A549 (cell line): ENCODE data around the gene PHOSPHO2. TPM values are rescaled to one million over a fixed set of nuclear protein-coding genes. Genes with fewer than 3 reads are reported as not detected.

Source experiments
- ATAC-seq, 2 experiments: fragments of 200-7000 bp in 1 of 2; fragments of >200 bp in 1 of 2; cut with Nextera tagmentation in 1 of 2; cut with Tn5 transposase in 1 of 2; 3 replicates each; pipeline versions ENCODE4 v1.8.0 to v1.9.1; 2018 to 2020; ENCODE audit warnings: mild to moderate bottlenecking in 1 of 2, moderate library complexity in 1 of 2
- CTCF ChIA-PET: fragments of 300-600 bp; sonication (Branson Sonifier 250); formaldehyde crosslinking; extraction: SDS; loops from one replicate; lab custom pipeline; 2021; ENCODE audit warnings: antibody characterized with exemption, inconsistent platforms; lab: Yijun Ruan, JAX
- POLR2A ChIA-PET: fragments of 350-600 bp; formaldehyde crosslinking; extraction: SDS; loops from one replicate; lab custom pipeline; 2021; ENCODE audit warnings: antibody characterized with exemption, inconsistent platforms; lab: Yijun Ruan, JAX
- DNase-seq, 2 experiments: peaks; one replicate each; pipeline versions ENCODE4 v3.0.0 to v3.0.0-alpha.2; 2011 to 2016; ENCODE audit warnings: low read depth in 1 of 2, low spot score in 1 of 2
- FAIRE-seq: peaks from 2 replicates; lab custom pipeline; 2011; peaks lifted over from hg19 to GRCh38; lab: Jason Lieb, UNC
- H3K27ac ChIP-seq, 2 experiments: fragments of >200 bp; sonication (Bioruptor Twin); formaldehyde crosslinking; 3 replicates each; pipeline ENCODE4 v1.5.1; 2016 to 2017
- H3K4me1 ChIP-seq: fragments of >200 bp; sonication (Bioruptor Twin); formaldehyde crosslinking; 3 replicates; pipeline ENCODE4 v1.6.1; 2016
- H3K4me2 ChIP-seq: fragments of >200 bp; sonication (Bioruptor Twin); formaldehyde crosslinking; 3 replicates; pipeline ENCODE4 v1.6.1; 2016
- H3K4me3 ChIP-seq: fragments of >200 bp; sonication (Bioruptor Twin); formaldehyde crosslinking; 3 replicates; pipeline ENCODE4 v1.5.1; 2016
- H3K9me3 ChIP-seq: fragments of >200 bp; sonication (Bioruptor Twin); formaldehyde crosslinking; 3 replicates; pipeline ENCODE4 v1.6.1; 2016
- BHLHE40 ChIP-seq: IDR thresholded peaks from 2 replicates; pipeline ENCODE4 v1.6.1; 2012; ENCODE audit warnings: low read depth, low read length, inconsistent platforms
- CBX2 ChIP-seq: fragments of 200-600 bp; sonication (generic); IDR thresholded peaks from 2 replicates; pipeline ENCODE4 v1.6.1; 2016; ENCODE audit warnings: low read depth, mild to moderate bottlenecking, borderline replicate concordance
- CBX8 ChIP-seq: fragments of 200-600 bp; sonication (generic); IDR thresholded peaks from 2 replicates; pipeline ENCODE4 v1.6.1; 2016
- CEBPB ChIP-seq, 2 experiments: fragments of >200 bp in 1 of 2; sonication (Bioruptor Twin) in 1 of 2; formaldehyde crosslinking in 1 of 2; IDR thresholded peaks; 2 replicates each; pipeline ENCODE4 v1.6.1; 2012 to 2016
- ESRRA ChIP-seq: fragments of 150-350 bp; IDR thresholded peaks from 2 replicates; pipeline ENCODE4 v1.6.1; 2014; ENCODE audit warnings: mild to moderate bottlenecking, low read length, borderline replicate concordance
- FOSB ChIP-seq: fragments of 250-450 bp; sonication (Bioruptor Pico); IDR thresholded peaks from 2 replicates; pipeline ENCODE4 v1.5.0; 2020; ENCODE audit warnings: mild to moderate bottlenecking, moderate library complexity
- FOSL2 ChIP-seq, 2 experiments: fragments of 450-650 bp in 1 of 2; fragments of >200 bp in 1 of 2; sonication (Bioruptor Twin) in 1 of 2; formaldehyde crosslinking; IDR thresholded peaks; 2 replicates each; pipeline versions ENCODE4 v1.5.0 to v1.6.1; 2016 to 2020; ENCODE audit warnings: mild to moderate bottlenecking in 1 of 2, moderate library complexity in 1 of 2
- FOXS1 ChIP-seq: fragments of 250-450 bp; sonication (Bioruptor Pico); IDR thresholded peaks from 2 replicates; pipeline ENCODE4 v1.5.0; 2020; ENCODE audit warnings: mild to moderate bottlenecking, moderate library complexity
- HDAC2 ChIP-seq: fragments of 200-600 bp; sonication (generic); IDR thresholded peaks from 2 replicates; pipeline ENCODE4 v1.6.1; 2016
- HEYL ChIP-seq: fragments of 250-450 bp; sonication (Bioruptor Pico); IDR thresholded peaks from 2 replicates; pipeline ENCODE4 v1.8.0; 2021; ENCODE audit warnings: mild to moderate bottlenecking, moderate library complexity
- HOXA7 ChIP-seq: fragments of 250-450 bp; sonication (Bioruptor Pico); IDR thresholded peaks from 2 replicates; pipeline ENCODE4 v1.5.0; 2020; ENCODE audit warnings: mild to moderate bottlenecking, moderate library complexity
- HOXB13 ChIP-seq: fragments of 250-450 bp; sonication (Bioruptor Pico); IDR thresholded peaks from 2 replicates; pipeline ENCODE4 v1.5.0; 2020; ENCODE audit warnings: low read depth, mild to moderate bottlenecking, moderate library complexity
- HOXB5 ChIP-seq: fragments of 250-450 bp; sonication (Bioruptor Pico); IDR thresholded peaks from 2 replicates; pipeline ENCODE4 v1.5.0; 2020; ENCODE audit warnings: mild to moderate bottlenecking, moderate library complexity
- JUNB ChIP-seq: fragments of >200 bp; sonication (Bioruptor Twin); formaldehyde crosslinking; IDR thresholded peaks from 2 replicates; pipeline ENCODE4 v1.6.1; 2016
- KDM5A ChIP-seq: fragments of 200-600 bp; sonication (generic); IDR thresholded peaks from 2 replicates; pipeline ENCODE4 v1.6.1; 2016; ENCODE audit warnings: antibody characterized with exemption, mild to moderate bottlenecking
- NFE2L2 ChIP-seq: fragments of 150-350 bp; conservative IDR thresholded peaks from 2 replicates; pipeline ENCODE4 v1.6.1; 2014; ENCODE audit warnings: low read length
- NR3C1 ChIP-seq: fragments of >200 bp; sonication (Bioruptor Twin); formaldehyde crosslinking; IDR thresholded peaks from 3 replicates; pipeline ENCODE4 v1.6.1; 2017
- PHF8 ChIP-seq: fragments of 200-600 bp; sonication (generic); IDR thresholded peaks from 2 replicates; pipeline ENCODE4 v1.6.1; 2016; ENCODE audit warnings: low read depth, mild to moderate bottlenecking, antibody characterized with exemption, moderate library complexity, borderline replicate concordance
- RAD21 ChIP-seq, 2 experiments: fragments of >200 bp in 1 of 2; sonication (Bioruptor Twin) in 1 of 2; formaldehyde crosslinking in 1 of 2; IDR thresholded peaks in 1 of 2; conservative IDR thresholded peaks in 1 of 2; 2 replicates in 1 of 2; 3 replicates in 1 of 2; pipeline ENCODE4 v1.6.1; 2012 to 2018; ENCODE audit warnings: inconsistent platforms in 1 of 2
- RARB ChIP-seq: fragments of 250-450 bp; sonication (Bioruptor Pico); IDR thresholded peaks from 2 replicates; pipeline ENCODE4 v1.8.0; 2021; ENCODE audit warnings: mild to moderate bottlenecking, moderate library complexity
- RCOR1 ChIP-seq: fragments of 150-350 bp; IDR thresholded peaks from 2 replicates; pipeline ENCODE4 v1.6.1; 2014; ENCODE audit warnings: antibody characterized with exemption, low read length, low read depth
- RFX5 ChIP-seq: fragments of 450-650 bp; IDR thresholded peaks from 2 replicates; pipeline ENCODE4 v1.7.1; 2014; ENCODE audit warnings: antibody characterized with exemption, mild to moderate bottlenecking, moderate library complexity
- TFCP2L1 ChIP-seq: fragments of 250-450 bp; sonication (Bioruptor Pico); IDR thresholded peaks from 2 replicates; pipeline ENCODE4 v1.5.0; 2021; ENCODE audit warnings: mild to moderate bottlenecking
- WGBS: methylation state at CpG from one replicate; pipeline ENCODE4 v1.1.6; 2017; ENCODE audit errors: missing lambda C conversion rate; 5-methylcytosine and 5-hydroxymethylcytosine counted together
- polyA plus RNA-seq, 4 experiments: library from polyadenylated mRNA; depleted of rRNA in 3 of 4; stranded (reverse); fragments of >200 nt; fragmentation: RNase III in 1 of 4; extraction: RNeasy Plus Mini Kit Qiagen cat#74134 plus additional on column Dnase treatment in 1 of 4; gene quantifications; 2 replicates in 3 of 4; 3 replicates in 1 of 4; pipeline ENCODE4 v1.2.3, GENCODE V29; 2011 to 2017
- TF ChIP-seq, protein P1 (sequence below): IDR thresholded peaks from 2 replicates; pipeline ENCODE4 v1.6.1; 2012
- TF ChIP-seq, protein P2 (sequence below): fragments of 450-650 bp; IDR thresholded peaks from 2 replicates; pipeline ENCODE4 v1.6.1; 2014; ENCODE audit warnings: antibody characterized with exemption
- TF ChIP-seq, protein P3 (sequence below): IDR thresholded peaks from 2 replicates; pipeline ENCODE4 v1.6.1; 2012
- TF ChIP-seq, protein P4 (sequence below): fragments of 150-350 bp; IDR thresholded peaks from 2 replicates; pipeline ENCODE4 v1.6.1; 2014; ENCODE audit warnings: low read depth, mild to moderate bottlenecking, low read length
- TF ChIP-seq, protein P5 (sequence below): fragments of >200 bp; sonication (Bioruptor Twin); formaldehyde crosslinking; IDR thresholded peaks from 3 replicates; pipeline ENCODE4 v1.5.1; 2016

The PHOSPHO2 gene
- polyA plus RNA-seq, 2 of the 4 experiments (the other 2 are of a cell fraction) = 3.9 to 5.1 TPM

DNA sequence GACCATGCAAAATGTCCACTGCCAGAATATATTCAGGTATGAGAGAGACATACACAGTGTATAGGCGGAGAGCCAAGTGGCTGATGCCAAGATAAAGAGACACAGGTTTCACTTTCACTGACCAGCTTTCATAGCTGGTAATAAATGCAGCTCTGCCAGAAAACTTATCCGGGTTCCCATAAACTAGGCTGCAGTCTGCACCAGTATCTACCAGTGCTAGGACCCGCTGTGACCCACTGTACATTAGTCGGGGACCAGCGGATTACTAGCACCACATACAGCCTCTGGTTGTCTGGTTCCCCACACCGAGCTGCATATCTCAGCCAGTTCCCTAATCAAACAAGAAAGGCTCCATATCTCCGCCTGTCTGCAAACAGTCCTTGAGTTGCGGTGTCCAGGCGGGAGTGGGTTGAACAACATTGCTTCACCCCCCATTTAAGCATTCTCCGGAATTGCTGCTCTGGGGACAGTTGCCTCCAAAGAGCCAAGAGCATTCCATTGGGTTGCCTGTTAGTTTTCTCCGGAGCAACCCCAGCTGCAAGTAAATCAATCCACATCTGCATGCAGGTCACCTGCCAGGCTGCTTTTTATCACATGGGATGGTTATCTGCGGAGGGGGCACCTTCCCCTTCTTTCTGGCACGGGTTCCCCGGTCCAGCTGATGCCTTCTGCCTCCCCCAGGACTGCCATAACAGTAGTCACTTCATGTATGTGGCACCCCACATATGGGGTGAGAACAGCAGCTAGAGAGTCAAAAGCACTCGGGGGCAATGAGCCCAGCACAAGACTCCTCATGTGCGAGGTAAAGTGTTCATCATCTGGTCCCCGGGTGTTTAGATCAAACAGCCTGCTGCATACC, 21.3 kb downstream of the PHOSPHO2 start:
- TF ChIP-seq HDAC2 (no peak), HOXB5 (no peak), FOSB (CRISPR knock-in tag) (no peak), PHF8 (no peak), NR3C1 (no peak), KDM5A (no peak), RCOR1 (no peak), RAD21 (conservative IDR thresholded peaks at IDR 0.05 in 1 of 2, IDR thresholded peaks at IDR 0.05 in 1 of 2) (no peak), HEYL (no peak), CEBPB (IDR thresholded peaks at IDR 0.05) (no peak), CBX8 (no peak), FOXS1 (no peak)
- TF ChIP-seq, protein P1, sequence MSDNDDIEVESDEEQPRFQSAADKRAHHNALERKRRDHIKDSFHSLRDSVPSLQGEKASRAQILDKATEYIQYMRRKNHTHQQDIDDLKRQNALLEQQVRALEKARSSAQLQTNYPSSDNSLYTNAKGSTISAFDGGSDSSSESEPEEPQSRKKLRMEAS = no peak
- TF ChIP-seq, protein P2, sequence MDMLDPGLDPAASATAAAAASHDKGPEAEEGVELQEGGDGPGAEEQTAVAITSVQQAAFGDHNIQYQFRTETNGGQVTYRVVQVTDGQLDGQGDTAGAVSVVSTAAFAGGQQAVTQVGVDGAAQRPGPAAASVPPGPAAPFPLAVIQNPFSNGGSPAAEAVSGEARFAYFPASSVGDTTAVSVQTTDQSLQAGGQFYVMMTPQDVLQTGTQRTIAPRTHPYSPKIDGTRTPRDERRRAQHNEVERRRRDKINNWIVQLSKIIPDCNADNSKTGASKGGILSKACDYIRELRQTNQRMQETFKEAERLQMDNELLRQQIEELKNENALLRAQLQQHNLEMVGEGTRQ = no peak
- TF ChIP-seq, protein P3, sequence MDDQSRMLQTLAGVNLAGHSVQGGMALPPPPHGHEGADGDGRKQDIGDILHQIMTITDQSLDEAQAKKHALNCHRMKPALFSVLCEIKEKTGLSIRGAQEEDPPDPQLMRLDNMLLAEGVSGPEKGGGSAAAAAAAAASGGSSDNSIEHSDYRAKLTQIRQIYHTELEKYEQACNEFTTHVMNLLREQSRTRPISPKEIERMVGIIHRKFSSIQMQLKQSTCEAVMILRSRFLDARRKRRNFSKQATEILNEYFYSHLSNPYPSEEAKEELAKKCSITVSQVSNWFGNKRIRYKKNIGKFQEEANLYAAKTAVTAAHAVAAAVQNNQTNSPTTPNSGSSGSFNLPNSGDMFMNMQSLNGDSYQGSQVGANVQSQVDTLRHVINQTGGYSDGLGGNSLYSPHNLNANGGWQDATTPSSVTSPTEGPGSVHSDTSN = no peak
- TF ChIP-seq, protein P4, sequence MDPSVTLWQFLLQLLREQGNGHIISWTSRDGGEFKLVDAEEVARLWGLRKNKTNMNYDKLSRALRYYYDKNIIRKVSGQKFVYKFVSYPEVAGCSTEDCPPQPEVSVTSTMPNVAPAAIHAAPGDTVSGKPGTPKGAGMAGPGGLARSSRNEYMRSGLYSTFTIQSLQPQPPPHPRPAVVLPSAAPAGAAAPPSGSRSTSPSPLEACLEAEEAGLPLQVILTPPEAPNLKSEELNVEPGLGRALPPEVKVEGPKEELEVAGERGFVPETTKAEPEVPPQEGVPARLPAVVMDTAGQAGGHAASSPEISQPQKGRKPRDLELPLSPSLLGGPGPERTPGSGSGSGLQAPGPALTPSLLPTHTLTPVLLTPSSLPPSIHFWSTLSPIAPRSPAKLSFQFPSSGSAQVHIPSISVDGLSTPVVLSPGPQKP = no peak
- H3K9me3 ChIP-seq = no peaks in the 10 kb centered on the region
- FAIRE-seq (no peak), ATAC-seq (no peak), DNase-seq (no peak)
- H3K4me1 ChIP-seq = peaks cover 16% of the 10 kb centered on the region
- no peak overlapping the region for H3K4me2 ChIP-seq
- H3K27ac ChIP-seq = no peak overlapping the region
- CTCF ChIA-PET = interaction anchor here (0.9 to 1.2 kb wide), 2 partner anchors 17 to 167 kb away, joined by 4 to 6 read pairs; no protein-coding TSS in a partner anchor
- POLR2A ChIA-PET = no interaction called here
- no peak overlapping the region for H3K4me3 ChIP-seq
- WGBS = 86% methylated on average over 17 of the region's 17 CpGs

DNA sequence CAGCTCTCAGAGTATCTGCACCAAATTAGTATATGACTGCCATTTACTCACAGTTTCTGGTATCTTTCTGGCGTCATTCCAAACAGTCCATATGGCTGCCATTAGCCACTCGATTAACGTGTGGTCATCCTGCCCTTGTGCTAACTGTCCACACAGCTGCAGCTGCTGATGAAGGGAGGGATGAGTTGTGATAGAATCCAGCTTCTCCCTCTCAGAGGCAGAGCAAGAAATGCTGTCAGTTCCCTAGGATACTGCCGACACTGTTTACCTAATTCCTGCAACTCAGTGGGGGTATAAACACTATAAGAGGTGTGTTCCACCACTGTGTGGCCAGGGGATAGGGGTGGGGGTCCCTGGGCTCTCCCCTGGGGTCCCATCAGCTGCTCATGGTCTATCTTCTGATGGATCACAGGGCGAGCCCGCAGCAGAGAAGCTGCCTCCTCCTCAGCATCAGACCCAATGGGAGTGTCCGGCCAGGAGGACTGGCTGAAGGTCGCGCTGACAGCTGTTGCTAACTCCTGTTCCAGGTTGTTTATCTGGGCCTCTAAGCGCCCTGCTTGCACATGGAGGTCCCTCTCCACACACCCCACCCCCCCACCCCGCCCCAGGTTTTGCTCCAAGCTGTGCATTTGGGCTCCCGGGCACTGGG, 22.1 kb downstream of the PHOSPHO2 start:
- ATAC-seq = peak in 1 of 2 experiments; percentile 30; a peak in 2 of 6 replicates
- DNase-seq = no peak
- H3K4me1 ChIP-seq = peaks cover 16% of the 10 kb centered on the region
- H3K9me3 ChIP-seq = no peaks in the 10 kb centered on the region
- H3K4me3 ChIP-seq = no peak overlapping the region
- POLR2A ChIA-PET = no interaction called here
- H3K4me2 ChIP-seq = no peak overlapping the region
- CTCF ChIA-PET = interaction anchor here (1.2 kb wide), 1 partner anchor 17 kb away, joined by 6 read pairs; no protein-coding TSS in a partner anchor
- WGBS = 81% methylated on average over 4 of the region's 12 CpGs
- H3K27ac ChIP-seq = peak overlapping the region in 1 of 2 experiments; percentile 15; a peak in 2 of 6 replicates
- FAIRE-seq = no peak
- TF ChIP-seq JUNB = no peak
- no peak for TF ChIP-seq FOSL2 (IDR thresholded peaks at IDR 0.05)
- no peak for TF ChIP-seq FOSL2 (CRISPR knock-in tag; IDR thresholded peaks at IDR 0.05)
- TF ChIP-seq RARB (CRISPR knock-in tag) = no peak
- TF ChIP-seq HOXA7 = no peak
- TF ChIP-seq ESRRA = no peak
- TF ChIP-seq CBX2 = no peak
- TF ChIP-seq TFCP2L1 = no peak
- no peak for TF ChIP-seq NFE2L2
- no peak for TF ChIP-seq HOXB13 (CRISPR knock-in tag)
- TF ChIP-seq BHLHE40 = no peak
- TF ChIP-seq RFX5 = no peak
- TF ChIP-seq, protein P4 = no peak
- TF ChIP-seq, protein P5, sequence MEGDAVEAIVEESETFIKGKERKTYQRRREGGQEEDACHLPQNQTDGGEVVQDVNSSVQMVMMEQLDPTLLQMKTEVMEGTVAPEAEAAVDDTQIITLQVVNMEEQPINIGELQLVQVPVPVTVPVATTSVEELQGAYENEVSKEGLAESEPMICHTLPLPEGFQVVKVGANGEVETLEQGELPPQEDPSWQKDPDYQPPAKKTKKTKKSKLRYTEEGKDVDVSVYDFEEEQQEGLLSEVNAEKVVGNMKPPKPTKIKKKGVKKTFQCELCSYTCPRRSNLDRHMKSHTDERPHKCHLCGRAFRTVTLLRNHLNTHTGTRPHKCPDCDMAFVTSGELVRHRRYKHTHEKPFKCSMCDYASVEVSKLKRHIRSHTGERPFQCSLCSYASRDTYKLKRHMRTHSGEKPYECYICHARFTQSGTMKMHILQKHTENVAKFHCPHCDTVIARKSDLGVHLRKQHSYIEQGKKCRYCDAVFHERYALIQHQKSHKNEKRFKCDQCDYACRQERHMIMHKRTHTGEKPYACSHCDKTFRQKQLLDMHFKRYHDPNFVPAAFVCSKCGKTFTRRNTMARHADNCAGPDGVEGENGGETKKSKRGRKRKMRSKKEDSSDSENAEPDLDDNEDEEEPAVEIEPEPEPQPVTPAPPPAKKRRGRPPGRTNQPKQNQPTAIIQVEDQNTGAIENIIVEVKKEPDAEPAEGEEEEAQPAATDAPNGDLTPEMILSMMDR = no peak
